ENCODE results near the gene MGAT4A. TPM values are rescaled to one million over a fixed set of nuclear protein-coding genes. Genes with fewer than 3 reads are reported as not detected.

Gene MGAT4A
- total and polyA plus RNA-seq, 12 donors, result 4.6 to 33.0 (median 18.6) TPM

DNA sequence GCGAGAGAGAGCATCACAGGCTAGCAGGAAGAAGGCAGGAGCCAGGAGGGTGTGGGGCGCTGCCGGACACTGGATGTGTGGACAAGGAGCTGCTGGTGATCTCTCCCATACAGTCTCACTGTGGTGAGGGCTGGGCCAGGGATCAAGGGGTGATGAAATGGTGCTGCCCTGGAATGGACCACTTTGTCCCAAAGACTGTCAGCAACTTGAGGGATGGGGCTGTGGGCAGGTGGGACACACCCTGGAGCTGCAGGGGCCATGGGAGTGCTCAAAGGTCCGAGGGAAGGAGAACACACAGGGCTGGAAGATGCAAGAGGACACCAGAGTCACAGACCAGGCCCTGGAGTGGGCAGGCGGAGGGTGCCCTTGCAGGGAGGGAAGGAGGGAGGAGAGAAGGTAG, 160.6 kb downstream of the MGAT4A start:
- no peak for DNase-seq
- Histone ChIP-seq H3K4me1 (peaks cover 0 to 17% (median 9%) of the 10 kb centered on the region in 9 donors), H3K36me3 (peaks cover 0 to 100% (median 40%) of the 10 kb centered on the region in 9 donors), H3K27me3 (no peaks in the 10 kb centered on the region), H3K4me3 (no peak overlapping the region), H3K27ac (no peak overlapping the region), H3K9me3 (no peaks in the 10 kb centered on the region)
- 95% methylated on average over 5 of the region's 5 CpGs for WGBS, 2 donors
- TF ChIP-seq, protein P1, sequence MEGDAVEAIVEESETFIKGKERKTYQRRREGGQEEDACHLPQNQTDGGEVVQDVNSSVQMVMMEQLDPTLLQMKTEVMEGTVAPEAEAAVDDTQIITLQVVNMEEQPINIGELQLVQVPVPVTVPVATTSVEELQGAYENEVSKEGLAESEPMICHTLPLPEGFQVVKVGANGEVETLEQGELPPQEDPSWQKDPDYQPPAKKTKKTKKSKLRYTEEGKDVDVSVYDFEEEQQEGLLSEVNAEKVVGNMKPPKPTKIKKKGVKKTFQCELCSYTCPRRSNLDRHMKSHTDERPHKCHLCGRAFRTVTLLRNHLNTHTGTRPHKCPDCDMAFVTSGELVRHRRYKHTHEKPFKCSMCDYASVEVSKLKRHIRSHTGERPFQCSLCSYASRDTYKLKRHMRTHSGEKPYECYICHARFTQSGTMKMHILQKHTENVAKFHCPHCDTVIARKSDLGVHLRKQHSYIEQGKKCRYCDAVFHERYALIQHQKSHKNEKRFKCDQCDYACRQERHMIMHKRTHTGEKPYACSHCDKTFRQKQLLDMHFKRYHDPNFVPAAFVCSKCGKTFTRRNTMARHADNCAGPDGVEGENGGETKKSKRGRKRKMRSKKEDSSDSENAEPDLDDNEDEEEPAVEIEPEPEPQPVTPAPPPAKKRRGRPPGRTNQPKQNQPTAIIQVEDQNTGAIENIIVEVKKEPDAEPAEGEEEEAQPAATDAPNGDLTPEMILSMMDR (IDR thresholded peaks at IDR 0.05), result no peak
- ATAC-seq, result no peak
- intact Hi-C loops (cut with DNase I), result loop anchor here in 4 of 10 donors (10.0 kb wide), 1 partner anchor 156 kb away; no protein-coding TSS in a partner anchor

DNA sequence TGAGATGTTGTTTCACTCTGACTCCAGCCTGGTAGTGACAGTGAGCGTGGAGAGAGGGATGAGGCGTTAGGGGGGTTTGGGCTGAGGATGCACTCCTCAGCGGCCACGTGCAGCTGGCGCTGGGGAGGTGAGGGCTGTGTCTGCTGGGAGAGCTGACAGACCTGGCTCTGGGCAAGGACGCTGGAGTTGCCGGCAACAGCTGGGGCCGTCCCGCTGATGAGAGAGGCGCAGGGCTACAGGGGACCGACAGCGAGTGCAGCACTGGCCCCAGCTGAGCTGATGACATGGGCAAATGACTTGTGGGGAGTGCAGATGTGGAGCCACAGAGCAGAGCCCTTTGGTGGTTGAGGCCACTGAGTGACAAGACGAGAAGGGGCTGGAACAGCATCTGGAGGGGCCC, 161.0 kb downstream of the MGAT4A start:
- peaks cover 0 to 100% (median 40%) of the 10 kb centered on the region in 9 donors for H3K36me3 ChIP-seq
- no peak overlapping the region for H3K4me3 ChIP-seq
- TF ChIP-seq, protein P1 (IDR thresholded peaks at IDR 0.05), result no peak
- no peak for ATAC-seq
- H3K4me1 ChIP-seq, result peaks cover 0 to 21% (median 14%) of the 10 kb centered on the region in 9 donors
- H3K27me3 ChIP-seq, result no peaks in the 10 kb centered on the region
- 96 to 97% methylated on average over 13 of the region's 13 CpGs for WGBS, 2 donors
- intact Hi-C loops (cut with DNase I), result loop anchor here in 6 of 10 donors (5.0 to 10.0 kb wide), 3 partner anchors 37 to 155 kb away; partner anchors contain the start of genes COA5 (in 1 of the 6), INPP4A (in 1 of the 6) and UNC50 (in 1 of the 6)
- no peak overlapping the region for H3K27ac ChIP-seq
- H3K9me3 ChIP-seq, result no peaks in the 10 kb centered on the region
- no peak for DNase-seq

DNA sequence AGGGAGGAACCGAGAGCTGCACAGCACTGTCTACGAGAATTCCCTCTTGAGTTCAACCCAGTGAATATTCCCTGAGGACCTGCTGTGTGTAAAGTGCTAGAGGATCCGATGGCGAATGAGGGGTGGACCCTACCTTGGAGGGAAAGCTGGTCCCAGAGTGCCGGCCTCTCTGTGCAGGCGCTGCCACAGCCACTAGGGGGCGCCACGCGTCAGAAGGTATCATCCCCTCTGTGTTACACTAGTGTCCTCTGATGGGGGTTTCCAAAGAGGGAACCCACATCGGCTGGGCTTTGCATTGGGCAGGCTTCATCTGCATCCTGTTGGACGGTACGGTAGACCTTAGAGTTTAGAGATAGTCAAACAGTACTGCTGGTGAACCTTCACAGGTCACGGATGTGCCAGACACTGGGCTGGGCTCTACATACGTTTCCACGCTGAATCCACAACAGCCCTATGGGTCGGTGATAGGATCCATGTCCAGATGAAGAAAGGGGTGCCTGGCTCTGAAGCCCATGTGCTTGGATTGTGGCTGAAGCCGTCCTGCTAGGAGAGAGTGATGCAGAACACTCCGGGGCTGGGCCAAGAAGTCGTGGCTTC, 161.6 kb downstream of the MGAT4A start:
- ATAC-seq, result peak in 5 of 8 donors; percentile 13 to 50 (median 33)
- DNase-seq, result peak in 1 of 2 donors; percentile 56
- intact Hi-C loops (cut with DNase I), result loop anchor here in 2 of 10 donors (5.0 to 10.0 kb wide), 3 partner anchors 38 to 154 kb away; partner anchors contain the start of genes COA5 (in 1 of the 2), INPP4A (in 1 of the 2) and UNC50 (in 1 of the 2)

More for the DNA sequence above, 161.6 kb downstream of the MGAT4A start:
- 72 to 74% methylated on average over 19 of the region's 19 CpGs for WGBS, 2 donors
- H3K9me3 ChIP-seq, result no peaks in the 10 kb centered on the region
- peaks cover 0 to 100% (median 40%) of the 10 kb centered on the region in 9 donors for H3K36me3 ChIP-seq
- H3K27ac ChIP-seq, result no peak overlapping the region
- TF ChIP-seq, protein P1 (IDR thresholded peaks at IDR 0.05), result peak; percentile 36 to 88 (median 82)
- H3K27me3 ChIP-seq, result no peaks in the 10 kb centered on the region
- no peak overlapping the region for H3K4me3 ChIP-seq
- peaks cover 0 to 27% (median 20%) of the 10 kb centered on the region in 9 donors for H3K4me1 ChIP-seq

Other genes with a start within 250 kb of the MGAT4A start
- gene COA5, start 122.6 kb downstream of the MGAT4A start, total RNA-seq, result 10 to 100 TPM; 20.2 to 33.8 (median 26.0) TPM
- 10 to 100 TPM; 22.6 to 61.2 TPM for gene COA5, start 122.6 kb downstream of the MGAT4A start, polyA plus RNA-seq
- gene UNC50, start 122.5 kb downstream of the MGAT4A start, total RNA-seq, result 10 to 100 TPM; 21.3 to 34.2 (median 25.3) TPM
- 10 to 100 TPM; 30.4 to 58.4 TPM for gene UNC50, start 122.5 kb downstream of the MGAT4A start, polyA plus RNA-seq
- gene CRACDL, start 205.1 kb upstream of the MGAT4A start, total RNA-seq, result 1 to 10 TPM; 1.2 to 4.6 (median 2.7) TPM
- 1 to 10 TPM; 3.1 to 7.9 TPM for gene CRACDL, start 205.1 kb upstream of the MGAT4A start, polyA plus RNA-seq

Data from heart right ventricle (tissue), 16 donors.